Measurements from ENCODE around the gene ECE1.
A peak's percentile ranks its signal among the peaks of the same experiment; 100 is the strongest.

ECE1 gene

GRCh38 chr1:21278208-21278859, 11.9 kb downstream of the ECE1 start:
- TF ChIP-seq, protein P1, sequence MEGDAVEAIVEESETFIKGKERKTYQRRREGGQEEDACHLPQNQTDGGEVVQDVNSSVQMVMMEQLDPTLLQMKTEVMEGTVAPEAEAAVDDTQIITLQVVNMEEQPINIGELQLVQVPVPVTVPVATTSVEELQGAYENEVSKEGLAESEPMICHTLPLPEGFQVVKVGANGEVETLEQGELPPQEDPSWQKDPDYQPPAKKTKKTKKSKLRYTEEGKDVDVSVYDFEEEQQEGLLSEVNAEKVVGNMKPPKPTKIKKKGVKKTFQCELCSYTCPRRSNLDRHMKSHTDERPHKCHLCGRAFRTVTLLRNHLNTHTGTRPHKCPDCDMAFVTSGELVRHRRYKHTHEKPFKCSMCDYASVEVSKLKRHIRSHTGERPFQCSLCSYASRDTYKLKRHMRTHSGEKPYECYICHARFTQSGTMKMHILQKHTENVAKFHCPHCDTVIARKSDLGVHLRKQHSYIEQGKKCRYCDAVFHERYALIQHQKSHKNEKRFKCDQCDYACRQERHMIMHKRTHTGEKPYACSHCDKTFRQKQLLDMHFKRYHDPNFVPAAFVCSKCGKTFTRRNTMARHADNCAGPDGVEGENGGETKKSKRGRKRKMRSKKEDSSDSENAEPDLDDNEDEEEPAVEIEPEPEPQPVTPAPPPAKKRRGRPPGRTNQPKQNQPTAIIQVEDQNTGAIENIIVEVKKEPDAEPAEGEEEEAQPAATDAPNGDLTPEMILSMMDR (IDR thresholded peaks at IDR 0.05; ENCODE audit: extremely low read depth, insufficient read depth, missing control alignments): no peak
- in situ Hi-C loops (cut with MboI; ENCODE audit: low pct_unique_long_range_greater_than_20kb, low sequenced_read_pairs, unreplicated experiment): no loop called here
- no peak for DNase-seq (ENCODE audit: low spot score)

DNA sequence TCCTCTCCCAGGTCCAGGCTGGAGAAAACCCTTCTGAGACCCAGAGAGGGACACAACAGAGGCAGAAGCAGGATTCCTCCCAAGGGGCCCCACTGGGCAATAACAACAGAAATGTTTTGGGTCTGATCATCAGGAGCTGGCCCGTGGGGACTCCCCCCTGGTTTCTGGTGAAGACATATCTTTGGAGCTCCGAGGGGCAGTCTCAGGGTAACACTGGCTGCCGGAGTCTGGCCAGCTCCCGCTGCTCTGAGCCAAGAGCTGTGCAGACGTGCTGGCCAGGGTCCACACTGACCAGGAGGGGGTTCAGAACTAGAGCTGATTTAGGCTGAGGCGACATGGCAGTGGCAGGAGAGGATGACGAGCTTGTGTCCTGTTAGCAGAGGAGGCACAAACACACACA, 13.1 kb downstream of the ECE1 start:
- in situ Hi-C loops (cut with MboI; ENCODE audit: low pct_unique_long_range_greater_than_20kb, low sequenced_read_pairs, unreplicated experiment): no loop called here
- DNase-seq (ENCODE audit: low spot score): no peak
- TF ChIP-seq, protein P1 (IDR thresholded peaks at IDR 0.05; ENCODE audit: extremely low read depth, insufficient read depth, missing control alignments): no peak

DNA sequence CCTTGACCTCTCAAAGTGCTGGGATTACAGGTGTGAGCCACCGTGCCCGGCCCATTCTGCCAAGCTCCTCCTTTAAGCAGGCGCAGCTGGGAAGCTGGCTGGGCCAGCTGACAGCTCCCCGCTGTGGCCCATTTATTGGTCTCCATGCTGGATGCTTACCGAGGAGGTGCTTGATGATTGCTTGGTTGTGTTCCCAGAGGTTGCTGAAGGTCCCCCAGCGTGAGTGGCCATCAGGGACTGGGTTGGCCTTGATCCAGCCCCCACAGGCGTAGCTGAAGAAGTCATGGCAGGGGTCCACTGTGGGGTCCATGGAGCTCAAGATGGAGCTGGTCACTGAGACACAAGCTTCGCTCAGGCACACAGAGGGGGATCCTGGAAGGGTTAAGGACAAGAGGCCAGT, 17.7 kb downstream of the ECE1 start:
- in situ Hi-C loops (cut with MboI; ENCODE audit: low pct_unique_long_range_greater_than_20kb, low sequenced_read_pairs, unreplicated experiment): no loop called here
- TF ChIP-seq, protein P1 (IDR thresholded peaks at IDR 0.05; ENCODE audit: extremely low read depth, insufficient read depth, missing control alignments): no peak

GRCh38 chr1:21271550-21271949, 18.7 kb downstream of the ECE1 start:
- in situ Hi-C loops (cut with MboI; ENCODE audit: low pct_unique_long_range_greater_than_20kb, low sequenced_read_pairs, unreplicated experiment): no loop called here
- DNase-seq (ENCODE audit: low spot score): no peak
- TF ChIP-seq, protein P1 (IDR thresholded peaks at IDR 0.05; ENCODE audit: extremely low read depth, insufficient read depth, missing control alignments): no peak

More for the DNA sequence above, 17.7 kb downstream of the ECE1 start:
- DNase-seq (ENCODE audit: low spot score): no peak

- TF ChIP-seq, protein P1 (IDR thresholded peaks at IDR 0.05; ENCODE audit: extremely low read depth, insufficient read depth, missing control alignments): peak; percentile 97
- peak; percentile 83 for DNase-seq (ENCODE audit: low spot score)
- in situ Hi-C loops (cut with MboI; ENCODE audit: low pct_unique_long_range_greater_than_20kb, low sequenced_read_pairs, unreplicated experiment): no loop called here
Measured at GRCh38 chr1:21270086-21270689, 20.1 kb downstream of the ECE1 start.

DNA sequence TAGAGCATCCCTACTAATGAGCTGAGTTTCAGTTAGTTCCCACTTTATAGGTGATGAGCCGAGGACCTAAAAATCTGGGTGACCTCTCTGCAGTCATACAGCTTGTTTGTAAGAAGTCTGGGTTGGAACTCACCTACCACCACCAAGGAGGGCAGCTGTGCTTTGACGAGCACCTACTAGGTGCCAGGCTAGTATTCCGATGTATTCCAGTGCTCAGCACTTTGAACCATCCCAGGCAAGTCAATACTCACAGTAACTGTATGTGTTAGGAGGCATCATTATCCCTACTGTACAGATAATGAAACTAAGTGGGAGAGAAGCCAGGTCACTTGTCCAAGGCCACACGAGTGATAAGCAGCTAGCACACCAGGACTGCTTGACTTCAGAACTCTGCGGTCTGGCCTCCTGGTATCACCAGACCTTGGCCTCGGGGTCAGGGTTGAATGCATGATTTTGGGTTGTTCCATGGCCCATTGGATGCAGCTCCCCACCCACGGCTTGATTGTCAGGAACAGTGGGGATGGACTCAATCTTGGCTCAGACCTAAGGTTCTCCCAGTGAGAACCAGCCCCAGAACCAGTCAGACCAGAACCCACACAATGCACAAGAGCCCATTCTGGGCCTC, 20.7 kb downstream of the ECE1 start:
- DNase-seq (ENCODE audit: low spot score): no peak
- in situ Hi-C loops (cut with MboI; ENCODE audit: low pct_unique_long_range_greater_than_20kb, low sequenced_read_pairs, unreplicated experiment): no loop called here
- TF ChIP-seq, protein P1 (IDR thresholded peaks at IDR 0.05; ENCODE audit: extremely low read depth, insufficient read depth, missing control alignments): no peak

Measured in GM13977 (cell line).